ENCODE results near the gene TAF11L14. TPM values are rescaled to one million over a fixed set of nuclear protein-coding genes. Genes with fewer than 3 reads are reported as not detected.

The TAF11L14 gene
- total RNA-seq, 1 experiment from 2014 or later, result not detected

GRCh38 chr5:17663182-17663581 is 28.9 kb downstream of the TAF11L14 start:
- H3K9me3 ChIP-seq (ENCODE audit: control insufficient read depth, insufficient read depth, low read depth, low read length), result no peaks in the 10 kb centered on the region
- no peak overlapping the region for H3K27ac ChIP-seq (ENCODE audit: low read length)
- H3K4me1 ChIP-seq (ENCODE audit: control insufficient read depth, insufficient read depth, low read length), result no peaks in the 10 kb centered on the region
- H3K27me3 ChIP-seq (ENCODE audit: control insufficient read depth, insufficient read depth, low read length), result no peaks in the 10 kb centered on the region
- no peaks in the 10 kb centered on the region for H3K36me3 ChIP-seq (ENCODE audit: control insufficient read depth, insufficient read depth, low read length)
- in situ Hi-C loops (cut with HindIII; ENCODE audit: low pct_unique_long_range_greater_than_20kb, low sequenced_read_pairs), result no loop called here
- no peak overlapping the region for H3K4me3 ChIP-seq (ENCODE audit: low read depth in 2 of 2, low read length in 2 of 2)
- TF ChIP-seq REST (IDR thresholded peaks at IDR 0.05; ENCODE audit: insufficient read depth in 1 of 2, low read depth in 2 of 2, low read length in 1 of 2) (no peak), CTCF (IDR thresholded peaks at IDR 0.05) (no peak), POLR2AphosphoS5 (IDR thresholded peaks at IDR 0.05; ENCODE audit: low read depth, low read length) (no peak), TCF7L2 (IDR thresholded peaks at IDR 0.05; ENCODE audit: low read depth, low read length) (no peak), SIN3A (IDR thresholded peaks at IDR 0.05; ENCODE audit: borderline replicate concordance, insufficient read depth, low read depth, low read length) (no peak)
- intact Hi-C loops (cut with micrococcal nuclease; ENCODE audit: unreplicated experiment), result no loop called here
- DNase-seq (ENCODE audit: low read depth, low spot score) (no peak), ATAC-seq (no peak)
- CTCF ChIA-PET, result no interaction called here
- POLR2A ChIA-PET, result no interaction called here
- BruUV-seq (replicated peaks), result no TSS peak

- Histone ChIP-seq H3K27me3 (ENCODE audit: control insufficient read depth, insufficient read depth, low read length) (no peaks in the 10 kb centered on the region), H3K4me1 (ENCODE audit: control insufficient read depth, insufficient read depth, low read length) (no peaks in the 10 kb centered on the region), H3K9me3 (ENCODE audit: control insufficient read depth, insufficient read depth, low read depth, low read length) (no peaks in the 10 kb centered on the region), H3K4me3 (ENCODE audit: low read depth in 2 of 2, low read length in 2 of 2) (no peak overlapping the region), H3K36me3 (ENCODE audit: control insufficient read depth, insufficient read depth, low read length) (no peaks in the 10 kb centered on the region), H3K27ac (ENCODE audit: low read length) (no peak overlapping the region)
- CTCF ChIA-PET, result no interaction called here
- BruUV-seq (replicated peaks), result no TSS peak
- no peak for ATAC-seq
- POLR2A ChIA-PET, result no interaction called here
- no peak for DNase-seq (ENCODE audit: low read depth, low spot score)
- no peak for TF ChIP-seq CTCF (IDR thresholded peaks at IDR 0.05)
- no peak for TF ChIP-seq SIN3A (IDR thresholded peaks at IDR 0.05; ENCODE audit: borderline replicate concordance, insufficient read depth, low read depth, low read length)
- TF ChIP-seq TCF7L2 (IDR thresholded peaks at IDR 0.05; ENCODE audit: low read depth, low read length), result no peak
- no peak for TF ChIP-seq REST (IDR thresholded peaks at IDR 0.05; ENCODE audit: insufficient read depth in 1 of 2, low read depth in 2 of 2, low read length in 1 of 2)
- TF ChIP-seq POLR2AphosphoS5 (IDR thresholded peaks at IDR 0.05; ENCODE audit: low read depth, low read length), result no peak
- intact Hi-C loops (cut with micrococcal nuclease; ENCODE audit: unreplicated experiment) (no loop called here), in situ Hi-C loops (cut with HindIII; ENCODE audit: low pct_unique_long_range_greater_than_20kb, low sequenced_read_pairs) (no loop called here)
These were observed 31.6 kb downstream of the TAF11L14 start for GRCh38 chr5:17665836-17666235.

Data from Panc1 (cell line).